GM18867 (cell line): ENCODE measurements around the gene CTAG1B.
"Not testable (repeated sequence)": the region's sequence is repeated elsewhere in the genome, so short reads cannot be mapped to it uniquely, and the experiment has no call there.

Source experiments
- ATAC-seq: cut with Tn5 transposase; IDR thresholded peaks from one replicate; pipeline ENCODE4 v1.9.1; 2021; ENCODE audit warnings: mild to moderate bottlenecking, moderate library complexity; ENCODE audit not compliant: unreplicated experiment

The CTAG1B gene

DNA sequence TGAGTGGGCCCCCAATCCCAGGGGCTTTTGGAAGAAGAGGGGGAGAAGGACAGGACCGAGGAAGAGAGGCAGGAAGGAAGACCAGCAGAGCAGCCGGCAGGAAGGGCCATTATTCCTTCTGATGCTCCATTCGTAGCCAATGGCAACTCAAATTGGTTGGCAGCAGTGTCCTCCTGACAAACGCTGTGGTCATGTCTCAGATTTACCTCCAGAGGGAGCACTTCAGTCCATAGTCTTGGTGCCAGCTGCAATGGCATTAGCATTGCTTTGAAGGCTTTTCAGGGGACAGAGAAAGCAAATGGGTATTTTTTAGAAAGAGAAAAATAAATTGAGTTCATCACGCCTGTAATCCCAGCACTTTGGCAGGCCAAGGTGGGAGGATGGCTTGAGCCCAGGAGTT, 9.9 kb upstream of the CTAG1B start:
- ATAC-seq = peak; percentile 57

DNA sequence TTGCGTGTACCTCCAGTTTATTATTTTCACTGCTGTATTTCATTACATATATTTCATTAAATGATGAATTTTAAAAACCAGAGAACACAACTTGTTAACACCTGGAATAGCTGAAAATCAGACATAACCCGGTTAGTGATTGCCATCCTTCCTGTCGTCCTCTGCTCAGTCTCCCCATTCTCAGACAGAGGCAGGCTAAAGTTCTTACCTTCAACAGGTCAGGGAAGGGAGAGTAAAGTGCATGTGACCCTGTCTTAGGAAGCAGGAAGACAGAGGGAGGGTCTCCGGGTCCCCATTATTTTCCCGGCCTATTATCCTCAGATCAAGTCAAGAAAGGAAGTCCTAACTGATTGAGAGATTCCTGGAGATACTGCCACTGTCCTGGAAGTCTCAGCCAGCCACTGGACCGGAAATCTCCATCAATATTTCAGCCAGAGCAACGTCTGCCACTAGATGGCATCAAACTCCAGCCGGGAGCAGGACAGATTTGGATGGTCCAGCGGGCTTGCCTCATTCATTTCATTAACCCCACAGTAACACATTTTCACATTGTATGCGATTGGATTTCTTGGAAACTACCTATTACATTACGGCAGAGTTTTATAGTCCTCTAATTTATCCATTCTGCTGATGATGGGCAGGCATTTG, 1.8 kb upstream of the CTAG1B start:
- not testable (repeated sequence) for ATAC-seq

DNA sequence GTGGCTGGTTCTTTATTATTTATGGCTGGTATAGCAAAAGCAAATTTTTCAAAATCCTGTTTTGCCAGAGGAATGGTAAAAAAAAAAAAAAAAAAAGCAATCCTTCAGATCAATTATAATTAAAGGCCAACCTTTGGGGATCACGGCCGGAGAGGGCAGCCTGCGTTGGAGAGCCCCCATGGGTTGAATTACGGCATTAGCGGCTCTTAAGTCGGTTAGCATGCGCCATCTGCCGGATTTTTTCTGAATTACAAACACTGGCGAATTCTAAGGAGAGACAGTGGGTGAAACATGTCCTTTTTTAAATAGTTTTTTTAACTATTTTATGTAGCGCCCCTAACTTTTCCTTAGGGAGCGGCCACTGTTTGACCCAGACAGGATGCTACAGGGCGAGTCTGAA, 5.5 kb downstream of the CTAG1B start:
- not testable (repeated sequence) for ATAC-seq

DNA sequence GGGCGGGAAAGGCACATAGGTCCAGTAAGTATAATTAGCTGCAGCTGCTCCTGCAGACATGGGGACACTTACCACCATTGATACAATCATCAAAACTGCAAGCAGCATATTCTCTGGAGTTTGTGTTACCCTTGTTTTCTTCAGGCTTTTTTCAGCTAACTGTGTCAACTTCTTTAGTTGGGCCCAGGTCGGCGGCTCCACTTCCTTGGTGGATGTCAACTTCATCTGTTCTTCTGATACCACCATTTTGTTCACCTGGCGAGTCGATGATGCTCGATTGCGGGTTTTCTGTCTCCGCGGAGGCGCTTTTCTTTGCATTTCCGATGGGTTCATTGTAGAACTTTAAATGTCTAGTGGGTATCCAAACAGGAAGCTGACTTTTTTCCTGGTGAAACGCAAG, 7.9 kb downstream of the CTAG1B start:
- ATAC-seq = not testable (repeated sequence)

DNA sequence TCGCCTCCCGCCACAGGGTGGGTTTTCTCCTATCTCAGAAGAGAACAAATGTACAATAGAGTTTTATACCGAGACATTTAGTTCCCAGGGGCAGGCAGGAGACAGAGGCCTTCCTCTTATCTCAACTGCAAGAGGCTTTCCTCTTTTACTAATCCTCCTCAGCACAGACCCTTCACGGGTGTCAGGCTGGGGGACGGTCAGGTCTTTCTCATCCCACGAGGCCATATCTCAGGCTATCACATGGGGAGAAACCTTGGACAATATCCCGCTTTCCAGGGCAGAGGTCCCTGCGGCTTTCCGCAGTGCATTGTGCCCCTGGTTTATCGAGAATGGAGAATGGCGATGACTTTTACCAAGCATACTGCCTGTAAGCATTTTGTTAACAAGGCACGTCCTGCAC, 10.3 kb downstream of the CTAG1B start:
- not testable (repeated sequence) for ATAC-seq

DNA sequence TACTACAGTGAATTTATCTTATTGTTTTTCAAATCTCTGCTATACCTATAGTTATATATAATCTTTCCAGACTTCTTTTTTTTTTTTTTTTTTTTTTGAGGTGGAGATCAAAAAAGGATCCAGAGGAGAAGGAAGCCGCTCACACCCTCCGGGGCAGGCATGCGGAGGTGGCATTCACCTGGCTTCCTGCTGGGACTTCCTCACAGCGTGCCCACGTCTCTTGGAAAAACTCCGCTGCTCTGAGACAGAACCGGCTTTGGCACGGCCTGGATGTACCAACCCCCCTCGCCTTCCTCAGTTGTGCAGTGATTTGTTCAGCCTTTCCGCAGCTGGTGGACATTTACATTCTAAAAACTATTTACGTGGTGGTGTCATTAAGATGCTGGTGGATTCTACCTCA, 11.1 kb downstream of the CTAG1B start:
- ATAC-seq = not testable (repeated sequence)

DNA sequence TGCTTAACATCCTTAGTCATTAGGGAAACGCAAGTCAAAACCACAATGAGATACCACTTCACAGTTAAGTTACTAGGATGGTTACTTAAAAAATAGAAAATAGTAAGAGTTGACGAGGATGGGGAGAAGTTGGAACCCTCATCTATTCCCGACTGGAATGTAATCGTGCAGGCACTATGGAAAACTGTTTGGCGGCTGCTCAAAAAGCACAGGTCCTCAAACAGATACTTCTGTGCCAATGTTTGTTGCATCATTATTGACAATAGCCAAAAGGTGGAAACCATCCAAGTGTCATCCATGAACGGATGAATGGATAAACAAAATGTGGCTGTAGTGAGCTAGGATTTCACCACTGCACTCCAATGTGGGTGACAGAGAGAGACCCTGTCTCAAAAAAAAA, 11.7 kb downstream of the CTAG1B start:
- no peak for ATAC-seq

DNA sequence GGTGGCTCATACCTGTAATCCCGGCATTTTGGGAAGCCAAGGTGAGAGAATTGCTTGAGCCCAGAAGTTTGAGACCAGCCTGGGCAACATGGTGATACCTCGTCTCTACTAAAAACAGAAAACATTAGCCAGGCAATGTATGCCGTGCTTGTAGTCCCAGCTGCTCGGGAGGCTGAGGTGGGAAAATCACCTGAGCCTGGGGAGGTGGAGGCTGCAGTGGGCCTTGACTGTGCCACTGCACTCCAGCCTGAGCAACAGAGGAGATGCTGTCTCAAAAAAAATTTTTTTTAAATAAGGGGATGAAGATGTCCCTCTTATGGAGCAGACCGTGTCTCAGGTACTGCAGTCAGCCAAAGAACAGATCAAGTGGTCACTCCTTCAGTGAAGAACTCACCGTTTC, 13.5 kb downstream of the CTAG1B start:
- ATAC-seq = no peak

DNA sequence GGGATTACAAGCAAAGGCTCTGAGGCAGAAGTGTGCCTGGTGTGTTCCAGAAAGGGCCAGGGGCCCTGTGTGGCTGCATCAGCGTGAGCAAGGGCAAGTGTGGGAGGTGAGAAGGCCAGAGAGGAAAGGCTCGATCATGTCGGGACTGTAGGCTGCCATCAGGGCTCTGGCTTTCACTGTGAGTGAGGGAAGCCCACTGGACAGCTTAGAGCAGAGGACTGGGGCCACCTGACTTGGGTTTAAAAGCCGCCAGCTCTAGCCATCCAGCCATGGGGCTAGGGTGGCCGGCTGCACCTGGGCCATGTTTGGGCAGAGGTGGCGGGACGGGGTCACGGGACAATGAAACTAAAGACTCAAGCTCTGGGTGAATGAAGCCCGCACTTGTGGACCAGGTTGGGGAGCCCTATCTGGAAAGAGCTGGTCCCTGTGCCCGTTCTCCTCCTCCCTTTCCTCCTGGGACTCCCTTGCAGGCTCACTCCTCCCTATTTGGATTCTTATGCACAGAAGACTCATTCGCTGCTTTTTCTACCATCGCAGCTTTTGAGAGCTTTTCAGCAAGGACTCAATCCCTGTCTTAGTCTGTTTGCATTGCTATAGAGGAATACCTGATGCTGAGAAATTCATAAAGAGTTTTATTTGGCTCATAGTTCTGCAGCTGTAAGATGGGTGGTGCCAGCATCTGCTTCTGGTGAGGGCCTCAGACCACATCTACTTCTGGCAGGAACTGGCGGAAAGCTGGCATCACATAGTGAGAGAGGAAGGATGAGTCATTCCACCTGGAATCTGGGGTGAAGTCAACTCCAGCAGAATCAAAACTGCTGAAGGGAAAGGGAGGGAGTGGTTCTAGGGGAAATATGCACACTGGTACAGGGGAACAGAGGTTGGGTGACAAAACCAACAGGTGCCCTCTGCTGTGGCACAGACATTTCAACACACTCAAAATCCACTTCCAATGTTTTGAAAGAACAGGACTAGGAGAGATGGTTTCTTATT, 15.3 kb downstream of the CTAG1B start:
- no peak for ATAC-seq

DNA sequence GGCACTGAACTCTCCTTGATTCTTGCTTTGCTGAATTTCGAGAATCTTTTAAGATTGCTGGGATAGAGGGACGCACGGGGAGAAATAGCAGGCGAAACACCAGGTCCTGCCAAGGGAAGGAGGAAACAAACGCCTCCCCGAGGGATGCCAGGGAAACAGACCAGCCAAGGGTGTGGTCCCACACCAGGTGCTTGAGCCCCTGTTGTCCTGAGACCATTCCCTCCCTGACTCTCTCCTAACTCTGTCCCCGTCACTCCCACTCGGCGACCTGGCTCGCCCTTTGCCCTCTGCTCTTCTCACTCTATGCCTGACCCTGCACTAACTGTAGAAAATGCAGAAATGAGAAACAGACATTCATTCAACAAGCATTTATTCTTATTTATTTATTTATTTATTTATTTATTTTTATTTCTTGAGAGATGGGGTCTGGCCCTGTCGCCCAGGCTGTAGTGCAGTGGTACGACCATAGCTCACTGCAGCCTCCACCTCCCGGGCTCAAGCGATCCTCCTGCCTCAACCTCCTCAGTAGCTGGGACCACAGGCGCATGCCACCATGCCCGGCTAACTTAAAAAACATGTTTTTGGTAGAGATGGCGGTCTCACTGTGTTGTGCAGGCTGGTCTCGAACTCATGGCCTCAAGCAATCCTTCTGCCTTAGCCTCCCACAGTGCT, 16.2 kb downstream of the CTAG1B start:
- ATAC-seq = no peak

DNA sequence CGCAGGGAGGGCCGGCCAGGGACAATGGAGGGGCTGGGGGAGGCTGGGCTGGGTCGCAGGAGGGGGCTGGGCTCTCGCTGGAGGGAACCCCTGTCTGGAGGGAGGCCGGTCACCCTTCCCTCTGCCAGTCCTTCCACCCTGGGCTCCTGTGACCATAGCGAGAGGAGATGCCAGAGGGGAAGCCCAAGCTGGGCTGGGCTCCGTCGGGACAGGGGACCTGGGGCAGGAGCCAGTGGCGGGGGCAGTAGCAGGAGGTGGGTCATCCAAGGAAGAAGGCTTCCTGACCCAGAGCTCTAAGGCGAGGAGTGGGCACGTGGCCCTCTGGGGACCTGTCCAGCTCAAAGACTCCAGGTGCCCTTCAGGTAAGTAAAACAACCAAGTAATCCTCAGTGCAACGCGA, 16.9 kb downstream of the CTAG1B start:
- no peak for ATAC-seq

DNA sequence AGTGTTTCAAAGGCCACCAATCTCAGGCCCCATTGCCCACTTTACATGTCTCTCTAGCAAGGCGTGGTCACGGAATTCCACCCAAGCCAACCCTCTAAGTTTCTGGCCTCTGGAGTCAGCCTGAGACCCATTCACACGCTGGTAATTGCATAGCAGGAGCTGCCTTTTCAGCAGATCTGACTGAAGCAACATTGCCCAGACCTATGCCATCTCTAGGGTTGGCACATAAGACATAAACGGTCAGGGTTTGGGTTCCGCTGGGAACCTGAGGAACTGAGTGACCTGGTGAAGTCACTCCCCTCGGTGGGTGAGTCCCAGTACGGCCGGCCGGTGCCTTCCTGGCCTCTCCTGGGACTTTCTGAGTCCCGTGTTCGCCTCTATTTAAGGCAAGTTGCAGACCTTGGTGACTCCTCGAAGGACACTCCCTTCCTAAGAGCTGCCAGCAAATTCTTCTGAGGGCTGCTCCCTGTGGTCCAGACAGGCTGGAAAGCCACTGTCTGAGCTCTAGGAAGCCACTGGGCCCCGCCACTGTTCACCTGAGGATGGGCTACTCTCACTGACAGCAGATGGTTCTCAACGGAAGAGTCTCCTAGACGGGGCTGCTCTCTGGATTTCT, 18.2 kb downstream of the CTAG1B start:
- no peak for ATAC-seq

DNA sequence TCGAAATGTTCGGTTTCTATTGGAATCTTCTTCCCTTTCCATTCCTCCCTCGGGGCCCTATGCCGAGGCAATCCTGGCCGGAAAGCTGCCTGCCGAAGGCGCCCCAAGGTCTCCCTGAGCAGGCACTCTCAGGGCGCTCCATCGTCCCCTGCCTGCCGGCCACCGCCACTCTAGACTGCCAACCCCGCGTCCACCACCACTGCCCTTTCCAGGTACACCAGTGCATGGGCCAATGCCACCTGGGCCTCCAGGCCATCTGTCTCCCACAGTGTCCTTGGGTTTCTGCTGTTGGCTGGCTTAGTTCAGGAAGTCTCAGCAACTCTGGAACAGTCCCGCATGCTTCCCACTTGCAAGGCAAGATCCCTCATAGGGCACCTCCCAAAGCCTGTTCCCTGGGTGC, 19.6 kb downstream of the CTAG1B start:
- ATAC-seq = no peak

DNA sequence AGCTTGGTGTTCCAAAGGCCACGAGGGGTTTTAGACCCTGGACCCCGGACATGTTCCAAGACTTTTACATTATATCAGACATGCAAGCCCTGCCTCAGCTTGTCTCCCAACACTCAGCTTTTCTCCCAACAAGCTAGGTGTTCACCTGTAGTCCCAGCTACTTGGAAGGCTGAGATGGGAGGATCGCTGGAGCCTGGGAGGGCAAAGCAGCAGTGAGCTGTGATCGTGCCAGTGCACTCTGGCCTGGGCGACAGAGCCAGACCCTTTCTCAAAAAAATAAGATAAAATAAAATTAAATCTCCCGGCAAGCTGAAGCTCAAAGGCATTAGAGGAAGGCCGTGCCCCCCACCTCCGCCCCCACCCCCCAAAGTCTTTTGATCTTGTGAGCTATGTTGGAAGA, 20.4 kb downstream of the CTAG1B start:
- no peak for ATAC-seq

DNA sequence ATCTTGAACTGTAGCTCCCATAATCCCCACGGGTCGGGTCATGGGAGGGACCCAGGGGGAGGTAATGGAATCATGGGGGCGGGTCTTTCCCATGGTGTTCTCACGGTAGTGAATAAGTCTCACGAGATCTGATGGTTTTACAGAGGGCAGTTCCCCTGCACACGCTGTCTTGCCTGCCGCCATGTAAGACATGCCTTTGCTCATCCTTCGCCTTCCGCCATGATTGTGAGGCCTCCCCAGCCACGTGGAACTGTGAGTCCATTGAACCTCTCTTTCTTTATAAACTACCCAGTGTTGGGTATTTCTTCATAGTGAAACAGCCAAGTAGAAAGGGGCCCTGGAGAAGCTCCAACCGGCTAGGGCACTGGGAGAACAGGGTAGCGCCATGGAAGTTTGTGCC, 21.9 kb downstream of the CTAG1B start:
- no peak for ATAC-seq

DNA sequence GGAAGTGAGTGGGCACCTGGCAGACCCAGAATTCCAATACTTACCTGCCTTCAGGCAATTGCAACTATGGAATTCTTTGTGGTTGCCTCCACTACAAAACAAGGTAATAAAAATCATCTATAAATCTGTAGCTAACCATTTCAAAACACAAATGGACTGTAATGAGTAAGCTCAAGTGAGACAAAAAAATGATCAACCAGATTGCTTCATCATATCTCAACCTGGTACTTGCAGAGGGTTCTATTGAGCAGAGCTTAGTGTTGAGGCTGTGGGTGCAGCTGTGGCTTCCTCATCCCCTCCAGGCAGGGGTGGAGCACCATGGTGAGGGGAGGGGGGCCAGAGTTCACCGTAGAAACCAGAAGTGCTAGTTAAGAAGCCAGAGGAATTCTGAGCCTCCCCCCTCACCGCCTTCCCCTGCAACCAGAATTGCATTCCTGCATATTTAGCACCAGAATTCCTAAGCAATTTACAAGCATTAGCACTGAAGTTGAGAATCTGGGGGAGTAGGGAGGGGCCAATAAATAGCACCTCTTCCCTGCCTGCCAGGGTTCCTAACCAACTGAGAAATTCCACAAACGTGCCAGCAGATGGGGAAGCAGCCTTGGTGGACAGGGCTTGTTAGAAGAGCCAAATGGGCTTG, 22.7 kb downstream of the CTAG1B start:
- ATAC-seq = no peak

DNA sequence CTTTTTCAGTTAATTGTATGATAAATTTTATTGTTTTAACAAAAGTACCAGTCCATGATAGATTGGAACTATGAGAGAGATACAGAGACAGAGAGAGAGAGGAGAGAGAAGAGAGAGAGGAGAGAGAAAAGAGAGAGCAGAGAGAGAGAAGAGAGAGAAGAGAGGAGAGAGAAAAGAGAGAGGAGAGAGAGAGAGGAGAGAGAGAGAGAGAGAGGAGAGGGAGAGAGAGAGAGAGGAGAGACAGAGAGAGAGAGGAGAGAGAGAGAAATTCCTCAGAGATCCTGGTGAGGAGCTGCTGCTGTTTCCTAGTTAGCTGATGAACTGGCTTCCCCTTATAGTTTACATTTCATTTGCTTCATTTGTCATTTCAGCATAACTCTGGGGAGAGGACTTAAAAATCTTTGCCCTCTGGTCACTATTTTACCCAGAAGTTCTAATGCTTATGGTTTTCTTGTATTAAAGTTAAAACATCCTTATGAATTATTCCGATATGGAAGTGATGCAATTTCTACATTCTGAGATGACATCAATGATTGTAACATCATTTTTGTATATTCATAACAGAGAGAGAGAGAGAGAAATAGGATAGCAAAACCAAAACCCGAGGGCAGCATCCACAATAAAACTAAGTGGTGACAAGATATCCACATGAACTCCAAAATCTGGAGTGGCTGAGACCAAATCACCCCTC, 23.4 kb downstream of the CTAG1B start:
- no peak for ATAC-seq

DNA sequence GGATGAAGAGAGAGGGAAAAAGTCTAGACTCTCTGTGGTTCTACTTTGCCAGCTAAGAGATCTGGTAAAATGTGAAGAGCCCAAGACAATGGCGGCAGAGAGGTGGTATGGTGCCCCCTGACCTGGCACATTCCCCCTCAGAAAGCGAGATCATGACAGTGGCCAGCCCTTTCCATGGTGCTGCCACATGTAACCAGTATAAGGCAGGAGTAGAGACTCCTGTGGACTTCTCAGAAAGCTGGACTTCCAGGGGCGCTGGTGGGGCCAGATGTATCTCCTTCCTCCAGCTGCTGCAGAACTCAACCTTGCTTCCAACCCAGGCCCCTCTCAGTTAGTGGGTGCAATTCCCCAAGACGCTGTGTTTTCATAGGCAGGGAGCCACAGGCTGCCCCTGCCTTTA, 24.6 kb downstream of the CTAG1B start:
- no peak for ATAC-seq

DNA sequence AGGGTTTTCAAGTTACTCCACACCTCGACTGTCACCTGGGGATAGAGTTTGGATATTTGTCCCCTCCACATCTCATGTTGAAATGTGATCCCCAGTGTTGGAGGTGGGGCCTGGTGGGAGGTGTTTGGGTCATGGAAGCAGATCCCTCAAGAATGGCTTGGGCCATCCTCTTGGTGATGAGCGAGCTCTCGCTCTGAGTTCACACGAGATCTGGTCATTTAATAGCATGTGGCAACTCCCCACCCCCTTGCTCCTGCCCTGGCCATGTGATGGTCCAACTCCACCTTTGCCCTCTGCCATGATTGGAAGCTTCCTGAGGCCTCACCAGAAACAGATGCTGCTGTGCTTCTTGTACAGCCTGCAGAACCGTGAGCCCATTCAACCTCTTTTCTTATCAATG, 25.9 kb downstream of the CTAG1B start:
- no peak for ATAC-seq

DNA sequence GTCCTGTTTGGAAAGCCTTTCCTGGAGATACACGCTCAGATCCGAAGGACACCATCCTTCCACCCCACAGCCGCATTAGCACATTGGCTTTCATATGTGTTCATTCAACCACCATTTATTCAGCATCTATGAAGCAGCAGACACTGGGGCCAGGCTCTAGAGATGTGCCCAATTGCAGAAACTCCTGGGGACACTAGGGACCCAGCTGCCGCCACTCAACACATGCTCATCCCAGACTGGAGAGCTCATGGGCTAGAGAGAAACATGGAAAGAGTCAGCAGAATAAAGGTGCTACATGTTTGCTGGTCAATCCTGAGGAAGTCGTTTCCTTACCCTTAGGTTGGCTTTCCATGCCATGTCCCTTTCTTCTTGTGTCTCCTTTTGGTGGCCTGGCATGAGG, 26.6 kb downstream of the CTAG1B start:
- ATAC-seq = no peak
